CD4-positive, alpha-beta T cell treated with Interleukin-10 for 1 hour (primary cell): ENCODE results near the gene GPR89A.
"Not testable (repeated sequence)": the region's sequence is repeated elsewhere in the genome, so short reads cannot be mapped to it uniquely, and the experiment has no call there.

Experiments
- DNase-seq: peaks from one replicate; pipeline ENCODE4 v3.0.0-alpha.2; 2020

GPR89A gene

GRCh38 chr1:145688328-145688727, 80.5 kb downstream of the GPR89A start:
- no peak for DNase-seq

DNA sequence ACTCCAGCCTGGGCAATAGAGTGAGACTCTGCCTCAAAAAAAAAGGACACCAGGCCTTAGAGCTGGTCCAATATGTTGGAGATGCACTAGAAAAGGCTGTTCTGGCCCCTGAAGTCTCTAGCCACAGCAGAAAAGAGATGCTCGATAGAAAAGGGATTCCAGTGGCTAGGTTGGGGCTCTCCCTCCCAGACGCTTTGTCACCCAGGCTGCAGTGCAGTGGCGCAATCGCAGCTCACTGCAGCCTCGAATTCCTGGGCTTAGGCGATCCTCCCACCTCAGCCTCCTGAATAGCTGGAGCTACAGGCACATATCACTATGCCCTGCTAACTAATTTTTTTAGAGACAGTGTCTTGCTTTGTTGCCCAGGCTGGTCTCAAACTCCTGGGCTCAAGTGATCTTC, 81.1 kb downstream of the GPR89A start:
- DNase-seq: no peak

DNA sequence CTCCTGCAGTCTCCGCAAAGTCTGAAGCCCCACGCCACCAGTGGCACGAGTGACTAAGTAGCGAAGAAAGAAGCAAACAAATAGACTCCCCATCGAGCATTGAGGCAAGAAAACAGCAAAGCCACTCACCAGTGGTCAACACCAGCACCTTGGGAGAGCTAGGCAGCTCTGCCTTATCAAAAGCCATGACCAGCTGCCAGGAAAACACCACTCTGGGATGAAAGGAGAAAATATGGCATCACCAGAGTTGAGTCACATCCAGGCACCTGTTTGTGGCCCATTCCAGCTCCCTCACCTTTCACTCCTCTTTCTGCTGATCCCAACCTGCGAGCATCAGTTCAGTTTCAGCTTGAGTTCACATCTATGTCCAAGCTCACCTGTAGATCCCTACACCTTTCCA, 82.1 kb downstream of the GPR89A start:
- no peak for DNase-seq

DNA sequence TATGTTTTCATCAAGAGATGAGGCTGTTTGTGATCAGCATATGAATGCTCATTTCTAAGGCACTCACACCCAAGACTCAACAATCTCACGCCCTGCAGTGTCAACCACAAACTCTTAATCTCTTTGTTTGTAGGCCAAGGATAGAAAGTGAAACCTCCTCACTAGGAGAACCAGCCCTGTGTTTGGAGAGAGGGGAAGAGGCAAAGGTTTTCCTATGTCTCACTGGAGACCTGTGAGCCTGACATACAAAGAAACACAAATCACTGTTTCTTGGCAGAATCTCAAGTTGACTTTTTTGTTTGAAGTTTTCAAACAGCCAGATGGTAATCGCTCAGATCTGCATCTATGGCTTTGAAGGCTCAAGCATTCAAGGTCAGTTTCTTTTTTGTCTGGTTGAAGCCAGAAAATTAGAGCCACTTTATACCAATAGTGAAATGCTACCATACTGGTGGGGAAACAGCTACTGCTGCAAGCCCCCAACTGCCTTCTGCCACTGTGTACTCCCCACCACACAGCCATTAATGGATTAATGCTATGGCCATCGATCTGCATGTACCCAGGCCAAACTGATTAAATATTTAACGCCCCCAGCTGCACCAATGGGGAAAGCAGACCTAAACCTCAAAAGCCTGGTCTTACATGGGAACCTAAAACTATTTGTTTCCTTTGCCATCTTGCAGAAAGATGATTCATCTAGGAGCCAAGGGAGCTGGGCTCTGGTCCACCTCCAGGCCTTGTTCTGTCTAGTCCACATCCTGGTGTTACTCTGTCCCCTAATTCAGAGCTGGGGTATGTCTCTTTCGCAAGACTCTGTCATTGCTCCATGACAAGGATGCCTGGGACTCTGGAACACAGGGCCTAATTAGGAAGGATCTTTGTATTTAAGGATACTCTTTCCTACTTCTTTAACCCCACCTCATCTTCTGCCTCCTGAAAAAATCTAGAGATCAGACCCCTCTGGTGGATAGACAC, 83.1 kb downstream of the GPR89A start:
- DNase-seq: peak; percentile 62

DNA sequence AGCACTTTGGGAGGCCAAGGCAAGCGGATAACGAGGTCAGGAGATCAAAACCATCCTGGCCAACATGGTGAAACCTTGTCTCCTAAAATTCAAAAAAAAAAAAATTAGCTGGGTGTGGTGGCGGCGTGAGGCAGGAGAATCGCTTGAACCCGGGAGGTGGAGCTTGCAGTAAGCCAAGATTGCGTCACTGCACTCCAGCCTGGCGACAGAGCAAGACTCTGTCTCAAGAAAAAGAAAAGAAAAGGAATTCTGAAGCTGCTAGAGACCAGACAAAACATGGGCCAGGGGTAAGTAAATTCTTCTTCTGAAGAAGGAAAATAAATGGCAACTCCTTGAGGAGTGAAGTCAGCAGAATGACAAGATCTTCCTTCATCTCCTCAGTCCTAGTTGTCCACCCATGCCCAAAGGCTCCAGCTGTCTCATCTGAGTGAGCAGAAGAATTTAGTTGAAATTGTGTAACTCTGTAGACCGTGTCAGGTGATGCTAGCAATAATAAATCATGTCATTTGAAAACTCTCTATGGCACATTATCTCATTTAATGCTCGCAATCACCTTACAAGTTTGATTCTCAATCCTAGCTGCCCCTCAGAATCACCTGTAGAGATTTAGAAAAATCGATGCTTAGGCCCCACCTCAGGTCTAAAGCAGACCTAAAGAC, 85.1 kb downstream of the GPR89A start:
- no peak for DNase-seq

GRCh38 chr1:145695821-145696629, 88.2 kb downstream of the GPR89A start:
- DNase-seq: no peak

DNA sequence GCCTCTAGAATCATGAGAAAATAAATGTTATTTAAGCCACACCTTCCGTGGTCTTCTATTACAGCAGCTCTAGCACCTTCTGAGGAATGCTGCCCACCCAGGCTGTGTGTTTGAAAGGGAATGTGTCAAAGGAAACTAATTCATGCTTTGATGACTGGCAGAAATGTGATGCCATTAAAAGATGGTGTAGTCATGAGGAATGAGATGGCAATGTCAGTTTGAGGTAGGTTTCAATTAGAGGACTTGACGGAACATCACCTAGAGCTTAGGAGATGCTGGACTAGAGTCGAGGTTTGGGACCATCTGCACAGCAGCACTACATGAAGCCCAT, 88.8 kb downstream of the GPR89A start:
- no peak for DNase-seq

DNA sequence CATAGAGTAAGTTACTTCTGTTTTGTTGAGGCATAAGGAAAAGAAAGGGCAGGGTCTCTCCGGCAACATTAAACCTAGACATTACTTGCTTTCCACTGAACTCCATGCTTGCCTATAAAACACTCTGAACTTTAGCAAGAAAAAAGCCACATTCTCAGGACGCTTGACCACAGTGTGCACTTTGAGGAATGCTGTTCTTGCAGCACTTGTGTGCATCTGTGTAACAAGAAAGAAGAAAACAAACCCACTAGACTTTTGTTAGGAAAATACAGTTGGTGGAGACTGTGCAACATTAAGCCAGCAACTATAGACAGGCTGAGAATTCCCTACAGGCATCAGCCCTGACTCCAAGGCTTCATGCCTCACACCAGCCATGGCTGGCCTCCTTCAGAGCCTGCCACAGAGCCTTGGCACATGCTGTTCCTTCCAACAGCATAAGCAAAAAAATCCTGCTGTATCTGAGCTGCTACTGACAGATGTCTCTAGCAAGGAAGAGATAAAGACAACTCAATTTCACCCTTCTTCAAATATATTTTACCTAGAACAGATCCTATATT, 93.6 kb downstream of the GPR89A start:
- no peak for DNase-seq

DNA sequence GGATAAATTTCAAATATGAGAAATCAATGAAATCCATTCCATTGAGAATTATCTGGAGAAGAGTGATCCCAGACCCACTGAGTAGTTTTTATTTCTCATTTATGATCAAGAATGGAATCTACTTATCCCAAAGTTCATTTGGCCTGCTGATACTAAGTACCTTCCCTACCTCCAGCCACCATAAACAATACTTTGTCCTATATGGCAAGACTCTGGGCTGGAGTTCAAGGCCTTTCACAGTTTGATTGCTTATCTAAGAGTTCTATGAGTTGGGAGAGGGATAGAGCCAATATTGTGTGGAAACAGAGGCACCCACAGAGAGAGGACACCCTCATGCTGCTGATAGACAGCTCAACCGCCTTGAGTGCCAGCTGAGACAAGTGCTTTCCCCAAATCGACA, 94.3 kb downstream of the GPR89A start:
- DNase-seq: no peak

DNA sequence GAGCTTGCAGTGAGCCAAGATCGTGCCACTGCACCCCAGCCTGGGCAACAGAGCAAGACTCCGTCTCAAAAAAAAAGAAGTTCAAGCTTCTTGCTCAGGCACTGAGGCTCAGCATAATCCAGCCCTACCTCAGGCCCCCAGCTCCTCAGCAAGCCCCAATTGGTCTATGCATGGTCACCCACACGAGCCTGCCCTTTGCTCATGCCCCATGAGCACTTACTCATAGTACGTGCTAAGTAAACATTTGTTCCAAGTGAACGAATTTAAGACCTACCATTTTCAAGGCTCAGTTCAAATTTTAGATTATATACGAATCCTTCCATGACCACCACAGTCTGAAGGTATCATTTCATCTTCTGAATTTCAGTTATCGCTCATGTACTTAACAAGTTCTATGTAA, 95.0 kb downstream of the GPR89A start:
- DNase-seq: no peak

GRCh38 chr1:145705622-145706021, 97.8 kb downstream of the GPR89A start:
- DNase-seq: no peak

DNA sequence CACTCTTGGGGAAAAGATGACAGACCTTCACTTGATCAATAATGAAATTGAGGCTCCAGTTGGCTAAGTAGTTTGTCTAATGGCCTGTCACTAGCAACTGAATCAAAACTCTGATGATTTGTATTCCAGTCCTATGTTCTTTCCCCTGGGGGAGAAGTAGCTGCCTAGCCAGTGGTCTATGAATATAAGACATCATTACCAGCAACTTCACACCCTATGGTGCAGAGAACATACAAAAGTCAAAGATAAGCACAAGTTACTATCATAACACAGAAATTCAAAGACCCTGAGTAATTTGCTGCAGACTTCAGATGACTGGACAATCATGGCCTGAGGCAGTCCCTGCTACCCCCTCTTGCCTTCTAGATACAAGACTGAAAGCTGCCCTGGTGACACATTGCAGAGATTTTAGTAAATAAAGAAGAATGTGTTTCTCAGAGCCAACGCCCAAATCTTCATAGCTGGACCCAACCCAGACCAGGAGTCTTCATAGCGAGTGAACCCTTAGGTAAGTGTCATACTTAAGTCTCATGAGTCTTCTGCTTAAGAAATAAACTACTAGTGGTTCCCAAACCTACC, 98.4 kb downstream of the GPR89A start:
- no peak for DNase-seq

DNA sequence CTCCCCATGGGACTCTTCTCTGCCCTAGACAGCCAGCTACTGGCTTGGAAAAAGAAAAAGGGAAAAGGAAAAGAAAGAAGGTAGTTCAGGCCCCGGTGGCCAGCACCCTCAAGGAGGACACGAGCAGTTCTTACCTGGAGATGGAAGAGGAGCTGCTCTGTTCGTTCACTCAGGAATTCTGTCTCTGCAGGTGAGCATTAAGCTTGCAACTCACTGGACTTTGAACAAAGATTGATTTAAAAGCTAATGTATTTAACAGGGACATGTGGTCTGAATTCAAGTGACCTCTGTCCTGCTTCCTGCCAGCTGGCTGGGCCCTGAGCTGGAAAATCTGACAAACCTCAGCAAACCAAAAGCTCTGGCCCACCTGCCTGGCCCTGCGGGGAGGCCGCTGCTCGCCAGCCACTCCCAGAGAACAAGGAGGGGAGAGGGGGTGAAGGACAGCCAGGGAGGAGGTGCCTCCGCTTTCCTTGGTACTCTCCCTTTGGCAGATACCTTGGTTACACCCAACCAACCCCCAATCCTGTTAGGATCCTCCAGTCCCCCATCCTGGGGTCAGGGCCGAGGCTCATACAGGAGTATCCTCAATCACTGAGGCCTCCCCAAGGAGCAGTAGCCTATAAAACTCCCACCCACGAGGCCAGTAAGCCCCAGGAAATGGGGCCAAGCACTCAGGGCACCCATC, 99.5 kb downstream of the GPR89A start, which contains the start of gene PDZK1:
Gene PDZK1 (minus strand): TSS at position 186 of the 685 bp plus-strand sequence. CDS start 19,347 bp downstream, outside the sequence.
- no peak for DNase-seq

DNA sequence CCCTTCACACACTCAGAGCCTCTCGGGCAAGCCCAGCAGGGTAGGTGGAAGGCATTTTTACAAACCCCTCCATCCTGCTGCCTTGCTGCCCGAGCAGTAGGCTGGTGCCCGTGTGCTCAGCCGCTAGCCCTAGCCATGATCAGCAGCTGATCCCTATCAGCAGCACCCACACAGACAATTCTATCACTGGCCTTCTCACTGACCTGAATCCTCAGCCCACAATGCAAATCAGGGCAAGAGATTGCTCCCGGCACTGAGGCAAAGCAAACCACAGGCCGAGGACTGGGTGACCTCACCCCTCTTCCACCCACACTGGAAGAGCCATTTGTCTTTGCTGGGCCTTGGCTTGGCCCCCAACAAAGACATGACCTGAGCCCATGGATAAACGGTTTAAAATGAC, 100.3 kb downstream of the GPR89A start:
- DNase-seq: no peak

DNA sequence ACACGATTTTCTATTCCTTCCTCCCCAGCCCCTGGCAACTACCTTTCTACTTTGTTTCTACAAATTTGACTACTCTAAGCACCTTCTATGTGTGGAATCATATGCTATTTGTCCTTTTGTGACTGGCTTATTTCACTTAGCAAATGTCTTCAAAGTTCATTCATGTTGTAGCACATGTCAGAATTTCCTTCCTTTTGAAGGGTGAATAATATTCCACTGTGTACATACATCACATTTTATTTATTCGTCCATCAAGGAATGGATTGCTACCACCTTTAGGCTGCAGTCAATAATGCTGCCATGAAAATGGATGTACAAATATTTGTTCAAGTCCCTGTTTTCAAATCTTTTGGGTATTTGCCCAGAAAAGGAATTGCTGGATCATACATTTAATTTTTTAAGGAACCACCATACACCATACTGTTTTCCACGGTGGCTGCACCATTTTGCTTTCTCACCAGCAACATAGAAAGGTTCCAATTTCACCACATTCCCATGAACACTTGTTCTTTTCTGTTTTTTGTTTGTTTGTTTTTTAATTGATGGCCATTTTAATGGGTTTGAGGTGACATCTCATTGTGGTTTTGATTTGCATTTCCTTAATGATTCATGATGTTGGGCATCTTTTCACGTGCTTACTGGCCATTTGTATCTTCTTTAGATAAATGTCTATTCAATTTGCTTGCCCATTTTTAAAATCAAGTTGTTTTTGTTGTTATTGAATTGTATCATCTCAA, 102.7 kb downstream of the GPR89A start:
- no peak for DNase-seq

DNA sequence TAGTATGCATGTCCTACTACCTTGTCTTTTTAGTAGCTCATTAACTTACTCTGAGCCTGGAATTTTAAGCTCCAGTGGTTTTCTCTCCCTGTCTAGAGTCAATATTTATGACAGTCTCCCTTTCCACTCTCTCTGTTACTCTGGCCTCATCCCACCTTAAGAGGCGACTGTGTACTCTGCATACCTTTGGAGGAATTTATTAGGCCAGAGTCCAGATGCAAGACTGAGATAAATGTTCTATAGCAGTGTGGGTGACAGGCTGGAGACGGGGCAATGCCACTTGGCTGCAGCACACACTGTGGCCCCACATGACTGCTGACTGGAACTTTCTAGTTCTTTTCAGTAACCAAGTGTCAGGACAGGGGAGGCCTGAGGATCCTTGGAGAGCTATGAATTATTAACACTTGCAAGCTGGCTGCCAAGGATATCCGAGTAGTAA, 103.4 kb downstream of the GPR89A start:
- DNase-seq: no peak

DNA sequence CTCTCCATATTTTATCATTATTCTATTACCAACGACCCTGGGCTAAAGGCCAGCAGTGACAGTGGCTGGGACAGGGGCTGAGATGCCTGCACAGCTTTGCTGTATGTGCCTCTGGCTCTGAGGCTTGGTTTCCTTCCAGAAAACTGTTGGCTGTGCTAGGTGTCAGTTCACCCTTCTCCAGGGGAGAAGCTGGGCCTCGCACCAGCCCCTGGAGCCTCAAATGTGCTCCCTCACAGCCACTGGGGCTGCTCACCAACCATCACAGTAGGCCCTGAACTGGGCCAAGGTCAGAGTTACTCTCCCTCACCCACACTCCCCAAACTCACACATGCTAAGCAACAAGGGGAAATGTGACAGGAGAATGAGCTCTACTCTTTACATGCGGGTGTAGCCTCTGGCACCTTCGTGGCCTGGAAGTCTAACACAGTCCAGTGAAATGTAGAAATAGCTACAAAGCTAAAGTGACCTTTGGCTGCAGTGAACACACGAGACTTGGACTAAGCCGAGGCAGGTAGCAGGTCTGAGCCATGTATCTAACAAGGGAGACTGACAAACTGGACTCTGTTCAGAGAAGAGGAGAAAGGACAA, 106.8 kb downstream of the GPR89A start:
- no peak for DNase-seq

DNA sequence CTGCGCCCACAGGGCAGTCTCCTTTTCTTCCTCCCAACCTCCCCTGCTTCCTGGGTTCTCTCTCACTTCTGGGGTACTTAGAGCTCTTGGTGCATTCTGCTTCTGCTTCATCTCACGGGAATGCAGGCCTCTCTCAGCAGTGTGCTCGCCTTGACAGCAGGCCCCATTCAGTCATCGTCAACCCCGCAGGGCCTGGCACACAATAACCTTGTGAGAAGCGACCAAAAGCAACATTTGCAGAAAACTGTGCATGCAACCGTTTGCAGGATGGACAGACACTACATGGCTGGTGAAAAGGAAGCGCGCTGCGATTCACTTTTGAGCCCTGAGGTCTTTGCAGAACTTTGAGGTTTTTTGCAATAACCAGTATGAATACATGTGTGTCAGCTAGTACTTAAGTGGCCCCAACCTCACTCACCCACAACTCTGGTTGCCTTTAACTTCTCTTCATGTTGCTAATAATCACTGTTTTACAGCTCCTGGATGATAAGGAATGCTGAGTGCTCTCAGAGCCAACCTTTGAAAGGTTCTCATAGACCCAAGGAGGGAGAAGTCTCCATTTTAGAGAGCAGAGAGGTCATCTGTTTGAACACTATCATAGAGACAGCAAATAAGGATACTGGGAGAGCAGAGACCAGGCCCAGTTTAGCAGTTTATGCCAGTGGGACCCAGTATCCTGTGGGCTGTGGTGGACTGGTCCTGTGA, 109.0 kb downstream of the GPR89A start:
- DNase-seq: no peak

GRCh38 chr1:145717833-145718232, 110.0 kb downstream of the GPR89A start:
- no peak for DNase-seq

DNA sequence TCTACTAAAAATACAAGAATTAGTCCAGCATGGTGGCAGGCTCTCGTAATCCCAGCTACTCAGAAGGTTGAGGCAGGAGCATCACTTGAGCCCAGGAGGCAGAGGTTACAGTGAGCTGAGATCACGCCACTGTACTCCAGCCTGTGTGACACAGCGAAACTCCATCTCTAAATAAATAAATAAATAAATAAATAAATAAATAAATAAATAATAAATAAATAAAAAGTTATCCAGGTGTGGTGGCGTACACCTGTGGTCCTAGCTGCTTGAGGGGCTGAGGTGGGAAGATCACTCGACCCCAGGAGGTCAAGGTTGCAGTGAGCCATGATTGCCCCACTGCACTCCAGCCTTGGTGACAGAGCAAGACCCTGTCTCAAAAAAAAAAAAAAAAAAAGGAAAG, 110.7 kb downstream of the GPR89A start:
- DNase-seq: not testable (repeated sequence)
